NCI-H526 (cell line): Measurements from ENCODE around the gene GPRC5C.
A peak's percentile ranks its signal among the peaks of the same experiment; 100 is the strongest.
"Not testable (repeated sequence)": the region's sequence is repeated elsewhere in the genome, so short reads cannot be mapped to it uniquely, and the experiment has no call there.

ENCODE experiments used
- DNase-seq, 2 experiments: peaks; one replicate each; lab custom pipeline; 2025; lab: John Stamatoyannopoulos, UW

The GPRC5C gene

GRCh38 chr17:74474043-74474792 lies 42.3 kb downstream of the GPRC5C start:
- DNase-seq: no peak

GRCh38 chr17:74475189-74475588 lies 43.3 kb downstream of the GPRC5C start:
- DNase-seq: no peak

DNA sequence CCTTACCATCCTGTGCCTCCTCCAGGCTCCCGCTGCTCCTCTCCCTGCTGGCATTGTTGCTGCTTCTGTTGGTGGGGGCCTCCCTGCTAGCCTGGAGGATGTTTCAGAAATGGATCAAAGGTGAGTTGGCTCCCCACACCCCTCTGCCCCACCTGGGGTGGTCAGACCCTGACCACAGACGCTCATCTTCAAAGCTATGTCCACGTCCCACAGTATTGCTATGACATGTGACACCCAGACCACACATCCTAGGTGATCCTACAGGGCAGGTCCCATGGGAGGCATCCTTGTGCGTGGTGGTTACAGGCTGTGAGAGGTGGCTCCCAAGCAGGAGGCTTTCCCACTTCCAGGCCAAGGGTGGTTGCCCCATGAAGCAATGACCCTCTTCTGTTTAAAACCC lies 45.5 kb downstream of the GPRC5C start:
- DNase-seq: no peak

- DNase-seq: no peak
These were observed 46.7 kb downstream of the GPRC5C start for GRCh38 chr17:74478420-74479100.

GRCh38 chr17:74480290-74480689 lies 48.4 kb downstream of the GPRC5C start:
- DNase-seq: no peak

DNA sequence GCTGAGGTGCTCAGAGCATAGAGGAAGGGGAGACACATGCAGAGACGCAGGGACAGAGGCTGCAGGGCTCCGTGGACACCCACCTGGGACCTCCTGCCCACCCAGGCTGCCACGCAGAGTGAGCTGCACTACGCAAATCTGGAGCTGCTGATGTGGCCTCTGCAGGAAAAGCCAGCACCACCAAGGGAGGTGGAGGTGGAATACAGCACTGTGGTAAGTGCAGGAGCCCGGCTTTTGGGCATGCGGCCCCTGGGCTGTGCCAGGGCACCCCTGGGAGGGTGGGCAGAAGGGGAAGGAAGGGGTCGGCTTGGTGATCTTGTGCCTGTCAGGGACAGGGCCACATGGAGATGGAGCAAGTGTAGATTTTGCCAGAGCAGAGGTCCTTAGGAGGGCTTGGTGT lies 49.7 kb downstream of the GPRC5C start:
- no peak for DNase-seq

GRCh38 chr17:74484066-74484465 lies 52.2 kb downstream of the GPRC5C start:
- no peak for DNase-seq

DNA sequence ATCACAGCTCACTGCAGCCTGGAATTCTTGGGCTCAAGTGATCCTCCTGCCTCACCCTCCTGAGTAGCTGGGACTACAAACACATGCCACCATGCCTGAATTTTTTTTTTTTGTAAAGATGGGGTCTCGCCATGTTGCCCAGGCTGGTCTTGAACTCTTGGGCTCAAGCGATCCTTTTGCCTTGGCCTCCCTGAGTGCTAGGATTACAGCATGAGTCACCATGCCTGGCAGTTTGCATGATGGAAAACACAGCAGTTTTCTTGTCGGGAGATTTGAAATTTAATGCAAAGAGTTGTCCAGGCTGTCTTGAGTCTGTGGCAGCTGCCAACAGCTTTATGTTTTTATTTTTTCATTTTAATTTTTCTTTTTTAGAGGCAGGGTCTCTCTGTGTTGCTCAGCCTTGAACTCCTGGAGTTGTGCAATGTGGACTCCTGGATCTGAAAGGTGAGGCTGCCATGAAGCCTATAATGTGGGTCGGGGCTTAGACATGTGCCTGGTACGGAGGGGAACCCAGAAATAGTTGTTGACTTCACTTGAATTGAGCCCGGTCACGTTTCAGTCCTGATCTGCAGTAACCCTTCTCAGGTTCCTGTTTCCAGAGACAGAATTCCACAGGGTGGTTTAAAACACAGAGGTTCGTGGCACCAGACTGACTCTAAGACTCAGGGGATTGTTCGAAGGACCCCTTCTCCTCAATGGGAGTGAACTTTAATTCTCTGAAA lies 53.3 kb downstream of the GPRC5C start:
- DNase-seq: no peak

DNA sequence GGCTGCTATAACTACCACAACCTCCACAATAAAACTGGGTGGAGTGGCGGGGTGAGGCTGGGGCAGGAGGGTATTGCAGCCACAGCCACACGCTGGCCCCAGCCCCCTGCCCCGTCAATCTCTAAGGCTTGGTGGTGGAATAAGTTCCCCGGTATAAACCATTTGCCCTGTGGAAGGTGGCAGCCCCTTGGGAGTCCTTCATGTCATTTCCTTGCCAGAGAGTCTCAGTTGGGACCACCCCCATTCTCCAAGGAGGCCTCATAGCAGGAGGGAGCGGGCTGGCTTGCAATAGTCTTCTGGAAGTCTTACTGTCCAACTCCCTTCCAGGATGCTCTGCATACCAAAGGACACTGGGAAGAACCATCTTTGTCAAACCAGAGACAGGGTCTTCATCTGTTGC lies 54.0 kb downstream of the GPRC5C start:
- no peak for DNase-seq

- not testable (repeated sequence) for DNase-seq
These were observed 56.4 kb downstream of the GPRC5C start for GRCh38 chr17:74488276-74488675.

DNA sequence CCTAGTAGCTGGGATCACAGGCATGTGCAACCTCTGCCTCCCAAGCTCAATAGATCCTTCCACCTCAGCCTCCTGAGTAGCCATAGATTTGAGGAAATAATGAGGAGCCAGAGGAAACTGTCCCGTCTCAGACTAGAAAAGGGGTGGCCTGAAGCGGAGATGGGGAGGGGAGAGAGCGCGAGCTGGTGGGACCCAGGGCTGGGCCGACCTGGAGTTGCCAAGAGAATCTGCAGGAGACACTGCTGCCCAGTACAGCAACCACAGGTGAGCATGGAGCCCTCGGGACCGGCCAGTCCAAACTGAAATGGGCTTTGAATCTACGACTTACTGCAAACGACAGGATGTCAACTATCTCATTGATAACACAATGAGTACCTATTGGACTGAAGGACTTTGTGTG lies 58.8 kb downstream of the GPRC5C start:
- DNase-seq: no peak

DNA sequence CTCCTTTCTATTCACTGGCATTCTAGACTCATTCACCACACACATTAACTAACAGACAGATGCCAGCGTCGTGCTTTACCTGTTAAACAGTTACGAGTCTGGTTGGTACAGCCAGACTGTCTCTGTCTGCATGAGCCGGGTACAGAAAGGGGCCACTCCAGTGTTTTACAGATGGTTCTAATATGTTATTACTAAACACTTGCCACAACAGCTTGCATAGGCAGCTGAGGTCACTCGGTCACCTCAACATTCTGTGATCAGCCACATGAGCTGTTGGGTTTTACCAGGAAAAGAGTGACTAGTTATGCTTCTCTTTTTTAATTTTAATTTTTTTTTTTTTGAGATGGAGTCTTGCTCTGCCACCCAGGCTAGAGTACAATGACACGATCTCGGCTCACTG lies 59.7 kb downstream of the GPRC5C start:
- DNase-seq: no peak

GRCh38 chr17:74493331-74493833 lies 61.5 kb downstream of the GPRC5C start:
- peak; percentile 30 to 84 for DNase-seq
